SK-N-MC (cell line): ENCODE data around the gene PEX1.

Source experiments
- EZH2 ChIP-seq: fragments of 200-600 bp; sonication (generic); IDR thresholded peaks from one replicate; pipeline ENCODE4 v1.6.1; 2017; ENCODE audit warnings: antibody characterized with exemption
- FOXP2 ChIP-seq: optimal IDR thresholded peaks from 2 replicates; pipeline ENCODE3; 2011; ENCODE audit warnings: mild to moderate bottlenecking, moderate library complexity; ENCODE audit not compliant: insufficient read depth; ENCODE audit errors: extremely low read length, control extremely low read depth
- POLR2AphosphoS5 ChIP-seq: IDR thresholded peaks from 2 replicates; pipeline ENCODE4 v1.6.1; 2012; ENCODE audit warnings: mild to moderate bottlenecking, low read depth, low read length, borderline replicate concordance

GRCh38 chr7:92563345-92563744, 35.0 kb upstream of the PEX1 start:
- no peak for TF ChIP-seq EZH2
- TF ChIP-seq POLR2AphosphoS5, result no peak
- TF ChIP-seq FOXP2, result no peak
